Mesenchymal stem cell (in vitro differentiated cells and primary cell): Measurements from ENCODE around the gene KATNAL2.
"Not testable (repeated sequence)": the region's sequence is repeated elsewhere in the genome, so short reads cannot be mapped to it uniquely, and the experiment has no call there.

Experiments
- DNase-seq: peaks from one replicate; pipeline ENCODE4 v3.0.0-alpha.2; 2013
- H2AFZ ChIP-seq: one replicate; pipeline ENCODE4 v1.6.1; 2013; ENCODE audit warnings: low read depth, mild to moderate bottlenecking, control low read depth, inconsistent platforms, low read length, moderate library complexity
- H2AK5ac ChIP-seq: 2 replicates; pipeline ENCODE4 v1.6.1; 2013; ENCODE audit warnings: low read length, moderate library complexity, mild to moderate bottlenecking, inconsistent platforms; ENCODE audit not compliant: severe bottlenecking
- H2BK120ac ChIP-seq: one replicate; pipeline ENCODE4 v1.6.1; 2013; ENCODE audit warnings: low read depth, mild to moderate bottlenecking, inconsistent platforms, low read length, moderate library complexity
- H2BK12ac ChIP-seq, 2 experiments: one replicate each; pipeline ENCODE4 v1.6.1; 2013; ENCODE audit warnings: inconsistent platforms in 2 of 2, low read length in 2 of 2, mild to moderate bottlenecking in 2 of 2, moderate library complexity in 2 of 2, control low read depth in 1 of 2
- H2BK15ac ChIP-seq: one replicate; pipeline ENCODE4 v1.6.1; 2013; ENCODE audit warnings: mild to moderate bottlenecking, low read depth, inconsistent platforms; ENCODE audit not compliant: poor library complexity, severe bottlenecking
- H2BK5ac ChIP-seq: 2 replicates; pipeline ENCODE4 v1.6.1; 2013; ENCODE audit warnings: low read depth, mild to moderate bottlenecking, low read length, control low read depth, inconsistent platforms; ENCODE audit not compliant: poor library complexity, severe bottlenecking
- H3K14ac ChIP-seq, 2 experiments: one replicate each; pipeline ENCODE4 v1.6.1; 2013; ENCODE audit warnings: inconsistent platforms in 2 of 2, low read length in 2 of 2, control low read depth in 1 of 2, mild to moderate bottlenecking in 1 of 2, moderate library complexity in 1 of 2
- H3K18ac ChIP-seq, 2 experiments: one replicate each; pipeline ENCODE4 v1.6.1; 2013; ENCODE audit warnings: inconsistent platforms in 2 of 2, low read length in 2 of 2, control low read depth in 1 of 2, low read depth in 1 of 2, mild to moderate bottlenecking in 1 of 2
- H3K23ac ChIP-seq, 2 experiments: one replicate each; pipeline ENCODE4 v1.6.1; 2013; ENCODE audit warnings: inconsistent platforms in 2 of 2, low read length in 2 of 2, mild to moderate bottlenecking in 2 of 2, moderate library complexity in 2 of 2, control low read depth in 1 of 2
- H3K27ac ChIP-seq: 2 replicates; pipeline ENCODE4 v1.5.1; 2013; ENCODE audit warnings: mild to moderate bottlenecking, moderate library complexity, low read length, control low read depth, inconsistent platforms; ENCODE audit not compliant: poor library complexity, severe bottlenecking
- H3K27me3 ChIP-seq, 2 experiments: 2 replicates each; pipeline versions ENCODE4 v1.6.1 to v1.7.0; 2013; ENCODE audit warnings: low read length in 2 of 2, mild to moderate bottlenecking in 2 of 2, moderate library complexity in 2 of 2, control low read depth in 1 of 2, inconsistent platforms in 1 of 2; ENCODE audit not compliant: control insufficient read depth in 1 of 2, insufficient read depth in 1 of 2
- H3K36me3 ChIP-seq, 2 experiments: 2 replicates each; pipeline versions ENCODE4 v1.6.1 to v1.7.0; 2013; ENCODE audit warnings: low read length in 2 of 2, control low read depth in 1 of 2, inconsistent platforms in 1 of 2, low read depth in 1 of 2, mild to moderate bottlenecking in 1 of 2; ENCODE audit not compliant: insufficient read depth in 2 of 2, control insufficient read depth in 1 of 2
- H3K4ac ChIP-seq, 2 experiments: one replicate each; pipeline ENCODE4 v1.6.1; 2013; ENCODE audit warnings: inconsistent platforms in 2 of 2, low read length in 2 of 2, mild to moderate bottlenecking in 2 of 2, moderate library complexity in 2 of 2, control low read depth in 1 of 2, low read depth in 1 of 2
- H3K4me1 ChIP-seq: 2 replicates; pipeline ENCODE4 v1.6.1; 2013; ENCODE audit warnings: low read depth, low read length, control low read depth; ENCODE audit not compliant: control insufficient read depth, insufficient read depth
- H3K4me2 ChIP-seq: 2 replicates; pipeline ENCODE4 v1.6.1; 2013; ENCODE audit warnings: low read length, mild to moderate bottlenecking, inconsistent platforms; ENCODE audit not compliant: poor library complexity, severe bottlenecking
- H3K4me3 ChIP-seq, 2 experiments: 2 replicates each; pipeline versions ENCODE4 v1.5.1 to v1.7.0; 2013; ENCODE audit warnings: low read length in 2 of 2, mild to moderate bottlenecking in 2 of 2, control low read depth in 1 of 2, low read depth in 1 of 2; ENCODE audit not compliant: insufficient read depth in 1 of 2
- H3K79me1 ChIP-seq: replicated peaks from 2 replicates; pipeline ENCODE4 v1.6.1; 2013; ENCODE audit warnings: mild to moderate bottlenecking, control low read depth, low read length, inconsistent platforms; ENCODE audit not compliant: poor library complexity, severe bottlenecking
- H3K9ac ChIP-seq: 2 replicates; pipeline ENCODE4 v1.7.0; 2013; ENCODE audit warnings: mild to moderate bottlenecking, low read length, moderate library complexity
- H3K9me3 ChIP-seq: 2 replicates; pipeline ENCODE4 v1.7.0; 2013; ENCODE audit warnings: mild to moderate bottlenecking, low read length; ENCODE audit not compliant: control insufficient read depth
- H4K8ac ChIP-seq: one replicate; pipeline ENCODE4 v1.6.1; 2013; ENCODE audit warnings: inconsistent platforms, mild to moderate bottlenecking, low read length, moderate library complexity
- H4K91ac ChIP-seq: one replicate; pipeline ENCODE4 v1.6.1; 2013; ENCODE audit warnings: mild to moderate bottlenecking, low read length, inconsistent platforms
- WGBS: methylation state at CpG from one replicate; pipeline ENCODE4 v1.1.7; 2013; ENCODE audit warnings: mixed read lengths; 5-methylcytosine and 5-hydroxymethylcytosine counted together

The KATNAL2 gene

GRCh38 chr18:47028738-47029137, 111.3 kb downstream of the KATNAL2 start:
- WGBS: no CpG with 5 or more reads among the region's 29 CpGs
- not testable (repeated sequence) for H3K9ac ChIP-seq, H3K18ac ChIP-seq, H2BK12ac ChIP-seq, H3K27me3 ChIP-seq, H3K4ac ChIP-seq, H3K23ac ChIP-seq, H4K8ac ChIP-seq, H2BK120ac ChIP-seq, H2BK15ac ChIP-seq, H3K14ac ChIP-seq, H3K79me1 ChIP-seq, H3K4me3 ChIP-seq, H2AFZ ChIP-seq, H4K91ac ChIP-seq, H3K4me2 ChIP-seq, H3K36me3 ChIP-seq, DNase-seq, H3K4me1 ChIP-seq, H2BK5ac ChIP-seq, H2AK5ac ChIP-seq, H3K27ac ChIP-seq, H3K9me3 ChIP-seq

GRCh38 chr18:47029684-47030353, 112.4 kb downstream of the KATNAL2 start:
- not testable (repeated sequence) for DNase-seq, H3K9ac ChIP-seq, H3K27me3 ChIP-seq, H2BK12ac ChIP-seq, H2AFZ ChIP-seq, H2BK15ac ChIP-seq, H4K8ac ChIP-seq, H3K23ac ChIP-seq, H3K4me1 ChIP-seq, H3K36me3 ChIP-seq, H3K9me3 ChIP-seq, H3K18ac ChIP-seq, H3K79me1 ChIP-seq, H2BK120ac ChIP-seq, H2AK5ac ChIP-seq, H3K4me3 ChIP-seq, H3K4me2 ChIP-seq, H3K4ac ChIP-seq, H3K27ac ChIP-seq, H3K14ac ChIP-seq, H2BK5ac ChIP-seq, H4K91ac ChIP-seq
- no CpG with 5 or more reads among the region's 55 CpGs for WGBS

DNA sequence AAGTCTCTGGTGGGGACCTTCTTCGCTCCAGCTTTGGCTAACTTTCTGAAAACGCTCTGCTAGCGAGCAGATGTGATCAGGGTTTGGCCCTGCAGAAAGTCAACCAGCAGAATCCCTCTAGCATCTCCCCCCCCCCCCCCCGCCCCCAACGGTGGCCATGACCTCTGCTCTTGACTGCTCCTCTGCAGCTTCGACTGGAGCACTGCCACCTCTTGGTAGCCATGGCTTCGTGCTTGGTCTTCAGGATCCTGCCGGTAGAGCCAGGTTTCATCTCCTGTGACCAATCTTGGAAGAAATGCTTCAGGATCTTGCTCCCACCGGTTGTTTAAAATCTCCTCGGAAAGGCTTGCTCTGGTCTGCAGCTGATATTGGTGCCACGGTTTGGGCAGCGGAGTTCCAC, 113.5 kb downstream of the KATNAL2 start:
- H3K18ac ChIP-seq: not testable (repeated sequence)

DNA sequence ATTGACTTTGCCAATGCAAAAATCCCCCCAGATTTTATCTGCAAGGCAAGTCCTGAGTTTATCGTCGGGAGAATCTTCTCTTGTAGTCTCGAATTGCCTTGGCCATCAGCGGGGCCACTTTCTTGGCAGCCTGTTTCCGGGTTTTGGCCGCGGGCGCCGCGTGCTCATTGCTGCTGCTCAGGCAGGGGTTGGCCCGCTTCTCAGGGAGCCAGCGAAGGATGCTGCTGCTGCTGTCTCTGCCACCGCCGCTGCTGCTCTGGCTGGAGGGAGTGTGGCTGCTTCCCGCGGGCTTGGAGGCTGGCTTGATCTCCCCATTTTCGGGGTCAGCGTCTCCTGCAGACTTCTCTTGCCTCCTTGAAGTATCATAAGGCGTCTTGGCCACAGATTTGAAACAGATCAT, 115.5 kb downstream of the KATNAL2 start:
- Histone ChIP-seq H3K4ac (no peak overlapping the region), H3K4me3 (no peak overlapping the region), H3K27me3 (no peaks in the 10 kb centered on the region), H3K27ac (no peak overlapping the region), H3K79me1 (no peaks in the 10 kb centered on the region), H3K23ac (no peak overlapping the region), H2BK120ac (no peak overlapping the region), H4K91ac (peak overlapping the region; percentile 27), H3K36me3 (no peaks in the 10 kb centered on the region), H2AK5ac (no peak overlapping the region), H3K14ac (no peak overlapping the region), H3K9ac (no peak overlapping the region), H3K4me2 (no peak overlapping the region), H3K18ac (no peak overlapping the region), H3K9me3 (no peaks in the 10 kb centered on the region), H2BK12ac (no peak overlapping the region), H2BK5ac (no peak overlapping the region), H3K4me1 (no peaks in the 10 kb centered on the region), H2BK15ac (no peak overlapping the region), H4K8ac (no peak overlapping the region), H2AFZ (no peak overlapping the region)
- 93% methylated on average over 19 of the region's 19 CpGs for WGBS
- no peak for DNase-seq

More for the DNA sequence above, 113.5 kb downstream of the KATNAL2 start:
- not testable (repeated sequence) for H3K9ac ChIP-seq, H3K14ac ChIP-seq, H4K8ac ChIP-seq, DNase-seq, H3K4me3 ChIP-seq, H3K4ac ChIP-seq, H3K36me3 ChIP-seq, H3K4me1 ChIP-seq, H2AFZ ChIP-seq, H2AK5ac ChIP-seq, H3K23ac ChIP-seq, H3K27ac ChIP-seq, H3K9me3 ChIP-seq, H3K4me2 ChIP-seq, H2BK120ac ChIP-seq, H4K91ac ChIP-seq, H3K27me3 ChIP-seq, H2BK12ac ChIP-seq, H2BK15ac ChIP-seq, H2BK5ac ChIP-seq, H3K79me1 ChIP-seq
- 79% methylated on average over 3 of the region's 12 CpGs for WGBS
